HG03095 (cell line): ENCODE measurements around the gene FGFBP1.

Source experiments
- ATAC-seq: cut with Tn5 transposase; IDR thresholded peaks from one replicate; pipeline ENCODE4 v1.9.1; 2021; ENCODE audit warnings: moderate library complexity; ENCODE audit not compliant: unreplicated experiment

Gene FGFBP1

GRCh38 chr4:15938640-15939039 is at the start of gene FGFBP1:
Gene FGFBP1 (minus strand): TSS chr4:15938740. CDS start chr4:15936632, 2,108 bp downstream.
- no peak for ATAC-seq

- no peak for ATAC-seq
Observed at GRCh38 chr4:15988222-15988621, 49.7 kb upstream of the FGFBP1 start.

- no peak for ATAC-seq
Observed at GRCh38 chr4:15986907-15987306, 48.4 kb upstream of the FGFBP1 start.

- ATAC-seq = no peak
Observed at GRCh38 chr4:15983610-15984009, 45.1 kb upstream of the FGFBP1 start.

GRCh38 chr4:15982842-15983524 is 44.4 kb upstream of the FGFBP1 start:
- no peak for ATAC-seq

- no peak for ATAC-seq
Observed at GRCh38 chr4:15976456-15977447, 38.2 kb upstream of the FGFBP1 start.

- ATAC-seq = no peak
Observed at GRCh38 chr4:15971068-15971801, 32.7 kb upstream of the FGFBP1 start.

- ATAC-seq = no peak
Observed at GRCh38 chr4:15968551-15969300, 30.2 kb upstream of the FGFBP1 start.

- ATAC-seq = no peak
Observed at GRCh38 chr4:15965325-15965724, 26.8 kb upstream of the FGFBP1 start.

- no peak for ATAC-seq
Observed at GRCh38 chr4:15964159-15964558, 25.6 kb upstream of the FGFBP1 start.

GRCh38 chr4:15963576-15963975 is 25.0 kb upstream of the FGFBP1 start:
- ATAC-seq = peak; percentile 91

- peak; percentile 38 for ATAC-seq
Observed at GRCh38 chr4:15963001-15963451, 24.5 kb upstream of the FGFBP1 start, which contains the start of gene FGFBP2. Gene FGFBP2 (minus strand): TSS chr4:15963175. CDS start chr4:15963129, 46 bp downstream.

GRCh38 chr4:15961781-15962510 is 23.4 kb upstream of the FGFBP1 start:
- no peak for ATAC-seq

GRCh38 chr4:15958562-15958961 is 20.0 kb upstream of the FGFBP1 start:
- ATAC-seq = no peak

GRCh38 chr4:15956179-15956850 is 17.8 kb upstream of the FGFBP1 start:
- ATAC-seq = peak; percentile 86

- no peak for ATAC-seq
Observed at GRCh38 chr4:15955670-15956069, 17.1 kb upstream of the FGFBP1 start.

GRCh38 chr4:15953625-15954024 is 15.1 kb upstream of the FGFBP1 start:
- ATAC-seq = no peak

GRCh38 chr4:15951781-15952180 is 13.2 kb upstream of the FGFBP1 start:
- ATAC-seq = no peak

GRCh38 chr4:15948826-15949225 is 10.3 kb upstream of the FGFBP1 start:
- ATAC-seq = no peak
